Right kidney (tissue), 1 donor: ENCODE data around the gene EIF2B2.
"Not testable (repeated sequence)": the region's sequence is repeated elsewhere in the genome, so short reads cannot be mapped to it uniquely, and the experiment has no call there.

Experiments
- DNase-seq: peaks from one replicate; pipeline ENCODE4 v3.0.0-alpha.2; 2016

Gene EIF2B2

GRCh38 chr14:74988131-74988530, 14.6 kb upstream of the EIF2B2 start:
- no peak for DNase-seq

GRCh38 chr14:74988993-74989392, 13.7 kb upstream of the EIF2B2 start:
- no peak for DNase-seq

GRCh38 chr14:74994182-74994581, 8.5 kb upstream of the EIF2B2 start:
- DNase-seq, result not testable (repeated sequence)

GRCh38 chr14:74995781-74996180, 6.9 kb upstream of the EIF2B2 start:
- DNase-seq, result not testable (repeated sequence)

GRCh38 chr14:75001261-75001660, 1.5 kb upstream of the EIF2B2 start:
- no peak for DNase-seq

GRCh38 chr14:75001899-75002298, 822 bp upstream of the EIF2B2 start:
- DNase-seq, result no peak

- DNase-seq, result no peak
Observed at GRCh38 chr14:75003250-75004027, 718 bp downstream of the EIF2B2 start.

GRCh38 chr14:75005357-75005756, 2.6 kb downstream of the EIF2B2 start:
- DNase-seq, result no peak

GRCh38 chr14:75009176-75009575, 6.5 kb downstream of the EIF2B2 start:
- no peak for DNase-seq

- DNase-seq, result no peak
Observed at GRCh38 chr14:75010472-75011093, 7.9 kb downstream of the EIF2B2 start.

GRCh38 chr14:75011356-75011994, 8.8 kb downstream of the EIF2B2 start:
- DNase-seq, result no peak

GRCh38 chr14:75013290-75013689, 10.6 kb downstream of the EIF2B2 start:
- no peak for DNase-seq

GRCh38 chr14:75015496-75015895, 12.8 kb downstream of the EIF2B2 start:
- DNase-seq, result no peak

- no peak for DNase-seq
Observed at GRCh38 chr14:75016815-75017214, 14.1 kb downstream of the EIF2B2 start.

- DNase-seq, result peak; percentile 27
Observed at GRCh38 chr14:75018694-75019093, 16.0 kb downstream of the EIF2B2 start.

- DNase-seq, result no peak
Observed at GRCh38 chr14:75022655-75023054, 19.9 kb downstream of the EIF2B2 start.

- DNase-seq, result no peak
Observed at GRCh38 chr14:75023108-75023507, 20.4 kb downstream of the EIF2B2 start.

GRCh38 chr14:75025082-75025481, 22.4 kb downstream of the EIF2B2 start:
- no peak for DNase-seq

- DNase-seq, result no peak
Observed at GRCh38 chr14:75025876-75026275, 23.2 kb downstream of the EIF2B2 start.

GRCh38 chr14:75030147-75030546, 27.4 kb downstream of the EIF2B2 start:
- DNase-seq, result no peak

GRCh38 chr14:75032939-75033338, 30.2 kb downstream of the EIF2B2 start:
- DNase-seq, result no peak

- DNase-seq, result no peak
Observed at GRCh38 chr14:75040507-75040906, 37.8 kb downstream of the EIF2B2 start.

GRCh38 chr14:75040959-75041358, 38.2 kb downstream of the EIF2B2 start:
- no peak for DNase-seq

- DNase-seq, result no peak
Observed at GRCh38 chr14:75041613-75042012, 38.9 kb downstream of the EIF2B2 start.
